GM19372 (cell line): ENCODE measurements around the gene CALCOCO2.
A peak's percentile ranks its signal among the peaks of the same experiment; 100 is the strongest.
"Not testable (repeated sequence)": the region's sequence is repeated elsewhere in the genome, so short reads cannot be mapped to it uniquely, and the experiment has no call there.

Source experiments
- ATAC-seq: cut with Tn5 transposase; IDR thresholded peaks from one replicate; pipeline ENCODE4 v1.9.1; 2021; ENCODE audit warnings: mild to moderate bottlenecking, low read depth, moderate library complexity; ENCODE audit not compliant: unreplicated experiment

The CALCOCO2 gene

DNA sequence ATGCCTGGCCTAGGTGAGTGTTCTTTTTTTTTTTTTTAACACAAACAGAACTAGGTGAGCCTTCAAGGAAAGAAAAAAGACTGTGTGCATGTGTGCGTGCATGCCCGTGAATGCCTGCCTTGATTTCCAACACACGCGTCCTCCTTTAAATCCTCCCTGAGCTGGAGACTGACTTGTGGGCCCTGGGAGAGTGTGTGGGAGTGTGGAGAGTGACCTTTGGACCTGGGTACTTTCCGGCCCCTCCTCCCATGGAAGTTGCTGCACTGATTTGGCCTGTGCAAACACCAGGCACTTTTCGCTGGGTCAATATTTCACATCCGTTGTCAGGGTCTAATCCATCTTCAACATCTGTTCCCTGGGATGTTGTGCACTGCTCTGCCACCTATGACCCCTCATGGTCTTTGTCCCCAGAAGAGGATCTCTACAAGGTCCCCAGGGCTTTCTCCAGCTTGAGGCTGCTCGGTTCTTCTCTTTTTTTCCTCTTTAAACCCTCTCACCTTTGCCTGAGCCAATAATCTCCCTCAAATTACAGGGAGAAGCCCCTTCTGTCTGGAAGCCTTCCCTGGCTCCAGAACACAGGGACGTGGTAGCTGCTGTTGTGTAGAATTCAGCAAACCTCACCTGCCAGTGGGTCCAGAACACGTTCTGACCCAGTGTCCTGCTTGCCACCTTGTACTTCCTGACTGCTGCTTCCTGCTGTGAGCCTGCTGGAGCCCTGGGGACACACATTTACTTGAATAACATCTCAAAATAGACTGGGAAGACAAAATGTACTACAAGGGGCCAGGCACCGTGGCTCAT is 40.9 kb downstream of the CALCOCO2 start:
- no peak for ATAC-seq

DNA sequence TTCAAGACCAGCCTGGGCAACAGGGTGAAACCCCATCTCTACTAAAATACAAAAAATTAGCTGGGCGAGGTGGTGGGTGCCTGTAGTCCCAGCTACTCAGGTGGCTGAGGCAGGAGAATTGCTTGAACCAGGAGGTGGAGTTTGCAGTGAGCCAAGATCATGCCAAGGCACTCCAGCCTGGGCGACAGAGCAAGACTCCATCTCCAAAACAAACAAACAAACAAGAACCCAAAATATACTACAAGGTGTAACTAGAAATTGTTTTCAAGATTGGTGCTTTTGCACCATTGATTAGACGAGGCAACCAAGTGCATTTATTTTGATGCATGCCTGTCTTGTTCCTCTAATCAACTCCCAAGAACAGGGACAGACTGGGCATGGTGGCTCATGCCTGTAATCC is 41.6 kb downstream of the CALCOCO2 start:
- not testable (repeated sequence) for ATAC-seq

DNA sequence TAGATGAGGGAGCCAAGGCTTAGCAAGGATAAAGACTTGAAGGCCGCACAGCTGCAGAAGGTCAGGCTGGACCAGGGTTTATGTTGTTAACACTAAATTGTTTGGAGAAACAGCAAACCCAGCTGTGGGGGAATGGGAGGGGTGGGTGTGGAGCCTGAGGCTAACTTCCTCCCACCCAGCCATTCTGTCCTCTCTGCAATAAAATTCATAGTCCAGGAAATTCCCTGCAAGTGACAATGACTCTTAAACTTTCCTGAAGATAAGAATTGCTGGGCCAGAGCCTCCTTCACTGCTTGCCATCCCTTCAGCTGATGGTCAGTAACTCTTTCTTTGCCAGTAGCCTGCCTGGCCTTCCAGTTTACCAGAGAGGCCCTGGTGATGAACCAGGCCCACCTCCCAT is 42.4 kb downstream of the CALCOCO2 start:
- ATAC-seq, result no peak

DNA sequence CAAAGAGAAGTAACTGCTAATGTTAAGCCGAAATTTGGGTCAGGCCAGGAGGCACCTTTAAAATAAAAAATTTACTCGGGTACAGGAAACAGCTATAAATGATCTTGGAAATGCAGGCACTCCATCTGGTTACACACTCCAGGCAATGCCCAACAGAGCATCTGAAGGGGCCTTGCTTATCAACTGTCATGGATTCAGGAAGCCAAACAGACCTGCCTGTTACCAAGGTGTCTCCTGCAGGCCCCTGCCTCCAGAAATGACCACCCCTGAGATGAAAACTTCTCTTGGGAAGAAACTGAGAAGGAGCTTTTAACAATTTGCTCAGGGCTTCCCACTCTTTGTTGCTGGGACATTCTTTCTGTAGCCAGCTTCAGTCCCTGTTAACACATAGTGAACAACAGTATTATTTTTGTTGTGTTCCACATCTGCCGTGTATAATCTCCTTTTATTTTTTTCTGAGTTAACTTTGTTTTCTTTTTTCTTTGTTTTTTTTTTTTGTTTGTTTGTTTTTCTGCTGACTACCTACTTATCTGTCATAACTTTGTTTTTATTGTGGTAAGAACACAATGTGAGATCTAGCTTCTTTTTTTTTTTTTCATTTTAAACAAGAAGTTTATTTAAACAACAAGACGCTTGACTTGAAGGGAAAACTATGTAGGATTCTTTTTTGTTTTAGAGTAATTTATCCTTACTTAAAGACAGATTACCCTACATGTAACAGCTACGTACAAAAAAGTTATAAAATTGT is 43.0 kb downstream of the CALCOCO2 start:
- no peak for ATAC-seq

DNA sequence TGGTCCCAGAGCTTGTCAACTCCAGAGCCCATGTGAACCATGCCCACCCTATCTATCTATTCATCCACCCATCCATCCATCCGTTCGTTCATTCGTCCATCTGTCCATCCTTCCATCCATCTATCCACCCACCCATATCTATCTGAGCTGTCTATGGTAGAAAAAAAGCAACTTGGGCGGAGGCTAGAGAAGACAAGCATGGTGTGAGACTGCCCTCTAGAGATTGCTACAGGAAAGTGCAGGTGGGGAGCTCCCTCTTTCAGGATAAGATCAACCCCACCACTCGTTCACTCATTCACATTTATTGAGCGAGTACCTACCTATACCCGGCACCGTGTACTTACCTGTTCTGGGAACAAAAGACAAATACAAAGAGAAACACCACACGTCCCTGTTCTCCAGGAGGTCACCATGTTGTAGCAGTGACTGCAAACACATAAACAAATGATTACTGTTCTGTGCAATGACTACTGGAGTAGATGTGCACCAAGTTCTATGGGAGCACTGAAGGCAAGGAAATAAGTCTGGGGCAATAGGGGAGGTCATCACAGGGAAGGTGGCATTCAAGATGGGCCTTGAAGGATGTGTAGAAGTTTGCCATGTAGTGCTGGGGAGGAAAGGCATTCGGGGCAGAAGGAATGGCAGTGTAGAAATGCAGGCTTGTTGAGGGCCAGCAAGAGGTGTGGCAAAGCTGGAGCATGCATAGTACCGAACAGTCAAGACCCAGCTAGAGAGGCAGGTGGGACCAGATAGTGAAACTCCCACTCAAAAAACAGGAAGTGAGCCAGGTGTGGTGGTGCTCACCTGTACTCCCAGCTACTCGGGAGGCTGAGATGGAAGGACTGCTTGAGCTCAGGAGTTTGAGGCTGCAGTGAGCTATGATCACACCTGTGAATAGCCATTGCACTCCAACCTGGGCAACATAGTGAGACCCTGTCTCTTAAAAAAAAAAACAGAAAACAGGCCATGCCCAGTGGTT is 48.4 kb downstream of the CALCOCO2 start:
- ATAC-seq, result no peak

GRCh38 chr17:48882272-48882671 is 51.4 kb downstream of the CALCOCO2 start:
- no peak for ATAC-seq

DNA sequence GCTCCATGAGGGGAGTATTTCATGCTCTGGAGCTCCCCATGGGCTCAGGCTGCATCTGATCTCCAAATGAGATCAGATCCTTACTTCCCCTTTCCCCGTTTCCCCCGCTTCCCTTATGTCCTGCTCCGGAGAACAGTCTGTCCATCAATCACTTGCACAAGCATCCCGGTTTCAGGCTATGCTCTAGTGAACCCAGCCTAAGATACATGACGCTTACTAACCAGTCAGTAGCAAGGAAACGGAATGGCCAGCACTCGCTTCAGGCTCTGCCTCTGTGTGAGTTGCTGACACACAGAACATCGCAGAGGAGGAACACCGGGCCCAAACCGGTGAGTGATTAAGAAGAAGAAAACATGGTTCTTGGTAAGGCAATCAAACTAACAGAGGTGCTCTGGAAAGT is 52.3 kb downstream of the CALCOCO2 start:
- ATAC-seq, result no peak

DNA sequence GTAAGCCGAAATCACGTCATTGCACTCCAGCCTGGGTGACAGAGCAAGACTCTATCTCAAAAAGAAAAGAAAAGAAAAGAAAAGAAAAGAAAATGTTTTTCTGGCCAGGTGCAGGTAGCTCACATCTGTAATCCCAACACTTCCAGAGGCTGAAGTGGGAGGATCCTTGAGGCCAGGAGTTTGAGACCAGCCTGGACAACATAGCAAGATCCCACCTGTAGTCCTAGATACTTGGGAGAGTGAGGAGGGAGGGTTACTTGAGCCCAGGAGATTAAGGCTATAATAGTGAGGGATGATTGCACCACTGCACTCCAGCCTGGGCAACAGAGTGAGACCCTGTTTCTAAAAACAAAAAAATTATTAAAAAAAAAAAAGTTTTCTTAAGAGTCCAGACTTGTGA is 59.3 kb downstream of the CALCOCO2 start:
- ATAC-seq, result no peak

- no peak for ATAC-seq
These were observed 62.3 kb downstream of the CALCOCO2 start for GRCh38 chr17:48892940-48893645.

DNA sequence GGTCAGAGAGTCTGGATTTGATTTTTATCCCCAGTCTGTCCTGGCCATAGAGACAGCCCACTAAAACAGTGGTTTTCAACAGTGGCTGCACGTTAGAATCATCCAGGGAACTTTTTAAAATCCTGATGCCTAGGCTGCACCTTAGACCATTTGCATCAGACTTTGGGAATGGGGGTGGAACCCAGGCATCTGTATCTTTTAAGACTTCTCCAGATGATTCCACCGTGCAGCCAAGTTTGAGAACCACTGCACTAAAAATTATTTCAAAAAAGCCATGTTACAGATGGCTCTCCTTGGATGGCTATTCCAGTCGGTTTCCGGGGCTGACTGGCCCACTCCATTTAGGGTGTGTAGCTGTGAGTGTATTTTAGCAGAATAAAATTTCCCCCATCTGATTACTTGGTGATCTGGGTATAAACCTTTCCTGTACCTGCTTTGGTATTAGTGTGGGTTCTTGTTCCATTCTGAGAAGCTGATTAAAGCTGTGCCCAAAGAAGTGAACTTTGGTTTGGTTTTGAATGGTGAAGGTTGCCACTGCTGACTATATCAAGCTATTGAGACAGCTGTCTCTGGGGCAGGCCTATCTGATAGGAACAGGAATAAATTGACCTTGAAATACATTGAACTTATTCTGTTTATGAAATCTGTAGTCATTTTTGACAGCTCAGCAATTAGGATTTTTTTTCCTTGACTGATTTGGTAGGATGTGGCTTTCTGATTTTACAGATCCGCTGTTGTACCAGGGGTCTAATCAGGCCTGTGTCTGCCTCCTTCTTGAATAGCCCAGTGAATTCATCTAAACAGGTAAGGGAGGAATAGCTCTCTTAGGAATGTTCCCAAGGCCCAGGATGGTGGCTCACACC is 63.0 kb downstream of the CALCOCO2 start:
- no peak for ATAC-seq

DNA sequence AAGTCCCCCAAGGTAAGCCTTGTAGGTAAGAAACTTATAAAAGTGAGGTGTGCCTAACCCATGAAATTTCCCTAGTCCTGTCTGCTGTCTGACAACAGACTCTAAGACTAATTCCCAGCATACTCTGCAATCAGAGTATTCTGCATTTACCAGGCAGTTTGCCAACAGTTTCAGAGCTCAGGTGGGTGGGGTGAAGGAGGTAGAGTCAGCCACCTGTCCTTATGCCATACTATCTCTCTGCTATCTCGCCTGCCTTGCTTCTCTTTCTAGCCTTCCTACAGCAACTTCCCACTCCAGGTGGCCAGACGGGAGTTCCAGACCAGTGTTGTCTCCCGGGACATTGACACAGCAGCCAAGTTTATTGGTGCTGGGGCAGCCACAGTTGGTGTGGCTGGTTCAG is 64.1 kb downstream of the CALCOCO2 start:
- ATAC-seq, result no peak

- no peak for ATAC-seq
These were observed 70.4 kb downstream of the CALCOCO2 start for GRCh38 chr17:48901241-48901640.

- no peak for ATAC-seq
These were observed 72.6 kb downstream of the CALCOCO2 start for GRCh38 chr17:48903401-48903800.

- ATAC-seq, result no peak
These were observed 73.6 kb downstream of the CALCOCO2 start for GRCh38 chr17:48904428-48904827.

DNA sequence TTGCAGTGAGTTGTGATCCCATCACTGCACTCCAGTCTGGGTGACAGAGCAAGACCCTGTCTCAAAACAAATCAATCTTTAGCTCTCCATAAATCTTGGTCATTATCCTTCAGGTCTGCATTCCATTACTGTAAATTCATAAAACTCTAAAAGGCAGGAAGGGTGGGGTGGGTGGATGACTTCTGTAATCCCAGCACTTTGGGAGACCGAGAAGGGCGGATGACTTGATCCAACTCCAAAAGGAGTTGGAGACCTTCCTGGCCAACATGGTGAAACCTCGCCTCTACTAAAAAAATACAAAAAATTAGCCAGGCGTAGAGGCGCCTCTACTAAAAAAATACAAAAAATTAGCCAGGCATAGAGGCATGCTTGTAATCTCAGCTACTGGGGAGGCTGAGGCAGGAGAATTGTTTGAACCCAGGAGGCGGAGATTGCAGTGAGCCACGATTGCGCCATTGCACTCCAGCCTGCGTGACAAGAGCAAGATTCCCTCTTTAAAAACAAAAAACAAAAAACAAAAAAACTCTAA is 75.2 kb downstream of the CALCOCO2 start:
- no peak for ATAC-seq

GRCh38 chr17:48907713-48908046 is 76.8 kb downstream of the CALCOCO2 start:
- ATAC-seq, result no peak

DNA sequence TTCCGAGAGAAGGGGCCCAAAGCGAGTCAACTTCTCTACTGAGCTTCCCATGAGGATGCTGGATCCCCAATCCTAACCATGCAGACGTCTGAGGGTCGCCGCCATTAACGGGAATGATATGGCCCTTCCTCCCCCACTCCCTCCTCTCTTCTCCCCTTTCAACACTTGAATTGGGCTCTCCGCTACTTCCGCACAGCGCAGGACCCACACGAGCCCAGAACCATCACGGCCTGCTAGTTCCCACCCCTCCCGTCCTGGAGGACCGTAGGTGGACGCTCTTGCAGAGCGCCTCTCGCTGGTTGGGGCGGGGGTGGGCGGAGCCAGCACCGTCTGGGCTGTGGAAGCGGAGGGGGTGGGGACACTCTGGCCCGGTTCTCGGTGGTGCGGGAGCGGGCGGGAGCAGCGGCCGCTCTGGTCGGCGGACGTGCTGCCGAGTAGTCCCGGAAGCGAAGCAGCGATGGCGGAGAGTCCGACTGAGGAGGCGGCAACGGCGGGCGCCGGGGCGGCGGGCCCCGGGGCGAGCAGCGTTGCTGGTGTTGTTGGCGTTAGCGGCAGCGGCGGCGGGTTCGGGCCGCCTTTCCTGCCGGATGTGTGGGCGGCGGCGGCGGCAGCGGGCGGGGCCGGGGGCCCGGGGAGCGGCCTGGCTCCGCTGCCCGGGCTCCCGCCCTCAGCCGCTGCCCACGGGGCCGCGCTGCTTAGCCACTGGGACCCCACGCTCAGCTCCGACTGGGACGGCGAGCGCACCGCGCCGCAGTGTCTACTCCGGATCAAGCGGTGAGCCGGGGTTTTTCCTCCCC is 77.4 kb downstream of the CALCOCO2 start, which contains the start of gene UBE2Z:
Gene UBE2Z, plus strand, starts transcription at position 361 of the 797 bp plus-strand sequence. Its CDS starts 97 bp downstream, at position 458.
- ATAC-seq, result peak; percentile 74

- ATAC-seq, result peak; percentile 49
These were observed 78.1 kb downstream of the CALCOCO2 start for GRCh38 chr17:48908853-48909394.
